ENCODE measurements around the gene GNG2. TPM values are rescaled to one million over a fixed set of nuclear protein-coding genes. Genes with fewer than 3 reads are reported as not detected.

Gene GNG2
- total RNA-seq, 1 experiment from 2014 or later: 23.2 TPM

DNA sequence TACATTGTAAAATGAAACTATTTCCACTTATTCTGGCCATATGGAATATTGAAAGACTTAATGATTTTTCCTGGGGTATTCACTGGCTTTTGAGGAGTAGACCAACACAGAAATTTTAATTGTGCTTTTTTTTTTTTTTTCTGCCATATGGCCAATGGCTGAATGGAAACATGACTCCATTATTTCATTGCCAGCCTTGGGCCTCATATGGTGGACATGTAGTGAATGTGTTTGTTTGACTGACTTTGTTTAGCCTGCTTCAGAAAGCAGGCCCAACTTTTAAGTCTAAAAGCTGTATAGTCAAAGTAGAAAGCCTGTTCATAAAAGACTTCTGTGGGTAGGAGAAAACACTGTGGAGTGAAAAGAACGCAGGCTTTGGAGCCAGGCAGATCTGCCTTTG lies 2.4 kb downstream of the GNG2 start:
- no peaks in the 10 kb centered on the region for H3K36me3 ChIP-seq
- H3K4me3 ChIP-seq: peak overlapping the region; percentile 24
- peaks cover 44% of the 10 kb centered on the region for H3K4me1 ChIP-seq (replicated peaks)
- H3K27me3 ChIP-seq (replicated peaks): no peaks in the 10 kb centered on the region
- peak overlapping the region; percentile 8; the same call in 1 of the 2 replicates for H3K27ac ChIP-seq
- no peak for DNase-seq (ENCODE audit: low read depth in 1 of 2, low spot score in 2 of 2)
- no peaks in the 10 kb centered on the region for H3K9me3 ChIP-seq (replicated peaks)

DNA sequence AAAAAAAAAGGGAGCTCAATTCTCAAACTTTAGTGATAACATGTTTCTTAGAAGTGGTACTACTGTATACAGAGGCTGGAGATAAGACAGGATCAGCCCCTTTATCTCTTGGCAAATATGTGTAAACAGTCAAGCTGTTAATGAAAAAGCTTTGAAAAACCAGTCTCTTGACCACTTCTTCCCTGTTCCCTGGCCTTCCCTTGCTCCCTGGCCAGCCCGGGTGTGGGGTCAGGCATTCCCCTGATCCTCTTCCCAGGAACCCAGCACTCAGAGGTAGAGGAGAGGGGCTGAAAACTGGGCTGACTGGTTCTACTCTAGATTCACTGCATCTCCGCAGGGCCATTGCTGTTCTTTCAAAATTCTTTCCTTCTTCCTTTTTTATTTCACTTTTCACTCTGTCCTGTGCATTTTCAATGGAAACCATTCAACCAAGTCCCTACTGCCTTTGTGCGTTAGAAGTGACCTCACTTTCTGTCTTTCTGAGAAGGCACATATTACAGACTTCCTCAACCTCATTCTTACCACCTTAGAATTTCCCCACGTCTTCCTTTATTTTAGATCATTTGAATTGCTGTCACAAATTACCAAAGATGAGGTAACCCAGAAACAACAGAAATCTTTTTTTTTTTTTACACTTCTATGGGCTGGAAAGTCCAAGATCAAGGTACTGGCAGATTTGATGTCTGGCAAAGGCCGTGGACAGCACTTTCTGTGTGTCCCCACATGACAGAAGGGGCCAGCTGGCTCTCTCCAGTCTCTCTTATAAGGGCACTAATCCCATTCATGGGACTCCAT lies 5.7 kb downstream of the GNG2 start:
- Histone ChIP-seq H3K4me1 (replicated peaks) (peaks cover 47% of the 10 kb centered on the region), H3K9me3 (replicated peaks) (no peaks in the 10 kb centered on the region), H3K4me3 (no peak overlapping the region), H3K27me3 (replicated peaks) (no peaks in the 10 kb centered on the region), H3K36me3 (no peaks in the 10 kb centered on the region), H3K27ac (no peak overlapping the region)
- DNase-seq (ENCODE audit: low read depth in 1 of 2, low spot score in 2 of 2): no peak

DNA sequence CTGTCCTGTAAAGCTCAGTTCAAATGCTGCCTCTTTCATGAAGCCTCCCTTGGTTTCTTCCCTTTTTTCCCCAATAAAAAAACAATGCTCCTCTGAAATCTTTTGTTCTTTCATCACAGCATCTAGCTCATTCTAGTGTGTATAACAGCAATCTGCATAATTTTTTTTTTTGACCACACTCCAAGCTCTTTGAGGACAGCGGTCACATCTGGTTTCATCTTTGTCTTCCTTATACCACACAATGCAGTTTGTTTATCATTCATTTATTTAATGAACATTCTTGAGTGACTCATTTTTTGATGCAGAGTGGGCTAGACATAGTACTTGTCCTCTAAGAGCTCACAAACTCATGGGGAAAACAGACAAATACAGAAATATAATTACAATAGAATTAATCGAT lies 7.3 kb downstream of the GNG2 start:
- H3K4me3 ChIP-seq: no peak overlapping the region
- peaks cover 49% of the 10 kb centered on the region for H3K4me1 ChIP-seq (replicated peaks)
- no peaks in the 10 kb centered on the region for H3K9me3 ChIP-seq (replicated peaks)
- H3K36me3 ChIP-seq: no peaks in the 10 kb centered on the region
- peak in 1 of 2 experiments; percentile 80 for DNase-seq (ENCODE audit: low read depth in 1 of 2, low spot score in 2 of 2)
- peak overlapping the region; percentile 28; the same call in 1 of the 2 replicates for H3K27ac ChIP-seq
- no peaks in the 10 kb centered on the region for H3K27me3 ChIP-seq (replicated peaks)

- Histone ChIP-seq H3K4me3 (no peak overlapping the region), H3K9me3 (replicated peaks) (no peaks in the 10 kb centered on the region), H3K4me1 (replicated peaks) (peaks cover 49% of the 10 kb centered on the region), H3K27ac (peak overlapping the region; percentile 28; the same call in 1 of the 2 replicates), H3K36me3 (no peaks in the 10 kb centered on the region), H3K27me3 (replicated peaks) (no peaks in the 10 kb centered on the region)
- DNase-seq (ENCODE audit: low read depth in 1 of 2, low spot score in 2 of 2): no peak
These were observed 8.0 kb downstream of the GNG2 start for GRCh38 chr14:51868405-51868804.

DNA sequence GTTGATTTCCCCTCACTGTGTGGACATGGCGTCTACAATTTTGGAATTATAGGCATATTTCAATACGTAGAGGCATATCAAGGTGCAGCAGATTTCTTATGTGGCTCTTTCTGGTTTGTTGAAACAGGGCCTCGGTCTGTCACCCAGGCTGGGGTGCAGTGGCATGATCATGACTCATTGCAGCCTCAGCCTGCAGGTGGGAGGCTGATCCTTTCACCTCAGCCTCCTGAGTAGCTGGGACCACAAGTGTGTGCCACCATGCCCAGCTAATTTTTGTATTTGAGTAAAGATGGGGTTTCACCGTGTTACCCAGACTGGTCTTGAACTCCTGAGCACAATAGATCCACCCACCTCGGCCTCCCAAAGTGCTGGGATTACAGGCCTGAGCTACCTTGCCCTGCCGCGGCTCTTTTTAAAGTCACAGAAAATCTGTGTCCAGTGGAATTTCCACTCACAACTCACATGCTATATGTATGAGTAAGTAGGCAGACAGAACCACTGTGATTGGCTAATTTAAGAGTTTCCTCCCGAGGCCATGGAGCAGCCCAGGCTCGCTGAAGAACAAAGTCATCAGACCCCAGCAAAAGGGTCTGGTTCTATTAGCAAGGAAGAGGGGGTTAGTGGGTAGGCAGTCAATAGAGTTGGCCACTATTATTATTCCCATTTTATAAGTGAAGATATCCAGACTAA lies 9.1 kb downstream of the GNG2 start:
- Histone ChIP-seq H3K4me1 (replicated peaks) (peaks cover 56% of the 10 kb centered on the region), H3K36me3 (no peaks in the 10 kb centered on the region), H3K9me3 (replicated peaks) (no peaks in the 10 kb centered on the region), H3K4me3 (no peak overlapping the region), H3K27ac (no peak overlapping the region), H3K27me3 (replicated peaks) (no peaks in the 10 kb centered on the region)
- no peak for DNase-seq (ENCODE audit: low read depth in 1 of 2, low spot score in 2 of 2)

DNA sequence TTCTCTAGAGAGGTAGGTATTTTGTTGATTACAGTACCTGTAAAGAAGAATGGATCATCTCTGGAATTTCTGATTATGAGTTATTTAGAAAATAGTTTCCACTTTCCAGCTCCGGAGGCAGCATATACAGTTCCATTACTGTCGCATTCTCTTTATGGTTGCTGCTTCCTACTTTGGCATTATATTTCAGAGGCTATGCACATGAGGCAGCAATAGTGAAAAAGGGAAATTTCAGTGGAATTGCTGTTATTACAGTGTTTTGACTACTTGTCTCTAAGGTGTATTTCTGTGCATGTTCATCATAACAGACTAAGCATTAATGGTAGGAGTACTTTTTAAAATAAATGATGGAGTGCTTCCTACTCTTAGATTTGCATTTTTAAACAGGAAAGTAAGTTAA lies 10.2 kb downstream of the GNG2 start:
- DNase-seq (ENCODE audit: low read depth in 1 of 2, low spot score in 2 of 2): no peak
- Histone ChIP-seq H3K4me1 (replicated peaks) (peaks cover 56% of the 10 kb centered on the region), H3K27ac (no peak overlapping the region), H3K4me3 (no peak overlapping the region), H3K9me3 (replicated peaks) (no peaks in the 10 kb centered on the region), H3K27me3 (replicated peaks) (no peaks in the 10 kb centered on the region), H3K36me3 (no peaks in the 10 kb centered on the region)

GRCh38 chr14:51871846-51872245 lies 11.4 kb downstream of the GNG2 start:
- Histone ChIP-seq H3K36me3 (no peaks in the 10 kb centered on the region), H3K4me3 (no peak overlapping the region), H3K27ac (no peak overlapping the region), H3K4me1 (replicated peaks) (peaks cover 56% of the 10 kb centered on the region), H3K27me3 (replicated peaks) (no peaks in the 10 kb centered on the region), H3K9me3 (replicated peaks) (no peaks in the 10 kb centered on the region)
- no peak for DNase-seq (ENCODE audit: low read depth in 1 of 2, low spot score in 2 of 2)

GRCh38 chr14:51872396-51872795 lies 12.0 kb downstream of the GNG2 start:
- Histone ChIP-seq H3K4me3 (no peak overlapping the region), H3K9me3 (replicated peaks) (no peaks in the 10 kb centered on the region), H3K27ac (no peak overlapping the region; the same call in 1 of the 2 replicates), H3K36me3 (no peaks in the 10 kb centered on the region), H3K27me3 (replicated peaks) (no peaks in the 10 kb centered on the region), H3K4me1 (replicated peaks) (peaks cover 51% of the 10 kb centered on the region)
- peak in 1 of 2 experiments; percentile 20 for DNase-seq (ENCODE audit: low read depth in 1 of 2, low spot score in 2 of 2)

DNA sequence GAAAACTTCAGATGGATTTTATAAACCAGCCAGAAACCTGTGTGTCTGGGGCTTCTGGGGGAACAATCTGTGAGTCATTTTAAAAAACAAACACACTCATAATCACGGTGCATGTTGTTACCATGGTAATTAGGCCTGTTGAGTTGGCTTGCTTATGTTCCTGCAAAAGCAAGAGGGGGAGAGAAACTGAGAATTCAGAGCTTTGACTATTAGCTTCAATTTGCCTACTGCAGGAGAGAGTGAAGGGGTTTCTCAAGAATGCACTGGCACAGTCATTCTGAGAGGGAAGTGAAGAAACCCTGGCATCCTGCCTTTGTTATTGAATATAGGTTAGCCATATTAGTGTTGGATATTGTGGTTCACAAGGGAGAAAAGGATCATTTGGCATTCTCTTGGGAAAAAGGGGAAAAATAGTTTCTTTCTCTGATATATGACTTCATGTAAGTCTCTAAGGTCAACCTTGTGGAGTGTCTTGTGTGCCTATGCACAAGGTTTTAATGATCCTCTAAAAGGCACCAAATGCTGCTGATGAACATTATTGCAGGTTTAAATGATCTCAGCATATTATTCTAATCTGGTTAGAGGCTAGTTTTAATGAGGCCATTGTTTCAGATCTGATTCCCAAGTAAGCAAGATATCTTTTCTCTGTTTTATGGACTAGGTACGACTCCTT lies 12.9 kb downstream of the GNG2 start:
- DNase-seq (ENCODE audit: low read depth in 1 of 2, low spot score in 2 of 2): peak; percentile 51 to 69
- Histone ChIP-seq H3K4me1 (replicated peaks) (peaks cover 41% of the 10 kb centered on the region), H3K4me3 (no peak overlapping the region), H3K36me3 (no peaks in the 10 kb centered on the region), H3K27me3 (replicated peaks) (no peaks in the 10 kb centered on the region), H3K9me3 (replicated peaks) (no peaks in the 10 kb centered on the region), H3K27ac (peak overlapping the region; percentile 54)

DNA sequence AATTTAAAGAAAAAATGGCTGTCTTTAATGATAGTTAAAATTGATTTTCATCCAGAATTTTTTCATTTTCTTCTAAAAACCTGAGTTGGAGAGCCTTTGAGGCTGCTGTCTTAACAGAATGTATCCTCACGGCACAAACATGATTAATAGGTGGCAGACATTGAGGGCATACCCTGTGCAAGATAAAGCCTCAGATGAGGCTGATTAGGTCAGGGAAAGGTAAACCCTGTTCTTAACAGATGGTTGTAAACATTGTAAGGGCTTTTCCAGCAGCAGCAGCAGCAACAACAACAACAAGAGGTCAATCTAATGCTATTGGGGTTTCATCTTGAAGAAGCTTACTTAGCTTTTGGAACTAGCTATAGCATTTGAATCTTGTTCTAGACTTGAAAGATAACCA lies 17.4 kb downstream of the GNG2 start:
- Histone ChIP-seq H3K27me3 (replicated peaks) (no peaks in the 10 kb centered on the region), H3K27ac (no peak overlapping the region), H3K4me1 (replicated peaks) (peaks cover 14% of the 10 kb centered on the region), H3K9me3 (replicated peaks) (no peaks in the 10 kb centered on the region), H3K36me3 (no peaks in the 10 kb centered on the region), H3K4me3 (no peak overlapping the region)
- no peak for DNase-seq (ENCODE audit: low read depth in 1 of 2, low spot score in 2 of 2)

- H3K27ac ChIP-seq: no peak overlapping the region
- DNase-seq (ENCODE audit: low read depth in 1 of 2, low spot score in 2 of 2): no peak
- peaks cover 5% of the 10 kb centered on the region for H3K4me1 ChIP-seq (replicated peaks)
- no peaks in the 10 kb centered on the region for H3K27me3 ChIP-seq (replicated peaks)
- H3K36me3 ChIP-seq: no peaks in the 10 kb centered on the region
- no peak overlapping the region for H3K4me3 ChIP-seq
- no peaks in the 10 kb centered on the region for H3K9me3 ChIP-seq (replicated peaks)
These were observed 18.8 kb downstream of the GNG2 start for GRCh38 chr14:51879170-51879569.

- no peaks in the 10 kb centered on the region for H3K9me3 ChIP-seq (replicated peaks)
- no peaks in the 10 kb centered on the region for H3K36me3 ChIP-seq
- H3K4me3 ChIP-seq: no peak overlapping the region
- H3K27ac ChIP-seq: no peak overlapping the region
- no peaks in the 10 kb centered on the region for H3K27me3 ChIP-seq (replicated peaks)
- no peak for DNase-seq (ENCODE audit: low read depth in 1 of 2, low spot score in 2 of 2)
- peaks cover 11% of the 10 kb centered on the region for H3K4me1 ChIP-seq (replicated peaks)
These were observed 20.6 kb downstream of the GNG2 start for GRCh38 chr14:51880835-51881580.

- peaks cover 11% of the 10 kb centered on the region for H3K4me1 ChIP-seq (replicated peaks)
- no peaks in the 10 kb centered on the region for H3K9me3 ChIP-seq (replicated peaks)
- no peaks in the 10 kb centered on the region for H3K27me3 ChIP-seq (replicated peaks)
- no peak overlapping the region for H3K4me3 ChIP-seq
- no peak overlapping the region for H3K27ac ChIP-seq
- no peak for DNase-seq (ENCODE audit: low read depth in 1 of 2, low spot score in 2 of 2)
- H3K36me3 ChIP-seq: no peaks in the 10 kb centered on the region
These were observed 21.2 kb downstream of the GNG2 start for GRCh38 chr14:51881636-51882035.
